SHP77 treated with DMSO at 0.1 percent for 48 hours (cell line): ENCODE measurements around the gene DNAJC8.

Experiments
- DNase-seq: peaks from one replicate; lab custom pipeline; 2025; lab: John Stamatoyannopoulos, UW

Gene DNAJC8

DNA sequence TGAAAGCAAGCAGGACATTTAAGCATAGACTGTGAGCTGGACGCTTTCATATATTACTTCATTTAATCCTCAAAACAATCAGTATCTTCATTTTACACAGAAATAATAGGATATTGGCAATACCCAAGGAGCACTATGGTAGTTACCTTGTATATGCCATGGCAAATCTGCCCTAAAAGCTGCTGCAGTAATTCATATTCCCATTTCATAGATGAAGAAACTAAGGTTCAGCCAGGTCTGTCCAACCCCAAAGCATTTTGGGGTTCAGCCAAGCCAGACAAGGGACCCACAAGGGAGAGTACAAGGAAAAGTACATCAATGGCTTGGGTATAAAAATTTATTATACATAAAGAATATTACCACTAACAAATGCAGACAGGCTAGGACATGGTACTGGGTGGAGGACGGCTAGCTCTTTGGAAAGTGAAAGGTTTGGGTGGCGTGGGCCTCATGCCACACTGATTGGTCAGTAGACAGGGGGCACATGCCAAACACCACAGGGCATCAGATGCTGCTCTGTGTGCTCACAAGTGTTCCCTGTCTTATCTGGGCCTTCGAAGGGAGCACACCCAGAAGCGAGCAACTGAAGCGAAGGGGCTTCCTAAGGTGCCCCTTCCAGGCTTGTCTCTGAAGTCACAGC, 32.5 kb downstream of the DNAJC8 start:
- DNase-seq: no peak

DNA sequence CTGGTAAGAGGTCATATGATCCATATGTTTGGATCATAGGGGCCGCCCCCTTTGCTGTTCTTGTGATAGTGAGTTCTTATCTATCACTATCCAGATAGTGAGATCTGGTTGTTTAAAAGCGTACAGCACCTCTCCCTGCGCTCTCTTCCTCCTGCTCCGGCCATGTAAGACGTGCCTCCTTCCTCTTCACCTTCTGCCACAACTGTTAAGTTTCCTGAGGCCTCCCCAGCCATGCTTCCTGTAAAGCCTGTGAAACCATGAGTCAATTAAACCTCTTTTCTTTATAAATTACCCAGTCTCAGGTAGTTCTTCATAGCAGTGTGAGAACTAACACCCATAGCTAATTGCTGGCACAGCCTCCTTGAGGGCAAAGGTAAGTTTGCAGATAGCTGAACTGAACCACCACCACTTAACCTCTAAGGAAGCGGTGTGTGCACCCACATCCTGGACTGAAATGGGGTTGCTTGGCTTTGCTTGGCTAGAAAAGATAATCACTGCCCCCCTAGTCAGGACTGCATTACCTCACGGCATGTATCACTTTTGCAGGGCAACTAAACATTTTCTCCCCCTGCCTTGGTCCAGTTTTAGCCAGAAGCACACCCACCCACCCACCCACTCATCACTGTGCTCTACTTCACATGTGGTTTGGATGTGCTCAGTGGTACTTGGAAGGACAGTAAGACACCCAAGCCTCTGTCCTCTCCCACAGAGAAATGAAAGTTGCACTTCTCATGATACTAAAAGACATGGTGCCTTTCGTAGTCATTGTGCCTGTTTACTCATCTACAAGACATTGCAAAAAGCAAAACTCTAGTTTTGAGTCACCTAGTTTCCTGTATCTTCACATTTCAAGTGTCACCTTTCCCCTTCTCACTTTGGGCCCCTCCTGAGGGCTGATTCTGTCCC, 33.2 kb downstream of the DNAJC8 start:
- no peak for DNase-seq

- DNase-seq: no peak
Observed at GRCh38 chr1:28197682-28198415, 35.0 kb downstream of the DNAJC8 start.

- DNase-seq: no peak
Observed at GRCh38 chr1:28196330-28196729, 36.5 kb downstream of the DNAJC8 start.

DNA sequence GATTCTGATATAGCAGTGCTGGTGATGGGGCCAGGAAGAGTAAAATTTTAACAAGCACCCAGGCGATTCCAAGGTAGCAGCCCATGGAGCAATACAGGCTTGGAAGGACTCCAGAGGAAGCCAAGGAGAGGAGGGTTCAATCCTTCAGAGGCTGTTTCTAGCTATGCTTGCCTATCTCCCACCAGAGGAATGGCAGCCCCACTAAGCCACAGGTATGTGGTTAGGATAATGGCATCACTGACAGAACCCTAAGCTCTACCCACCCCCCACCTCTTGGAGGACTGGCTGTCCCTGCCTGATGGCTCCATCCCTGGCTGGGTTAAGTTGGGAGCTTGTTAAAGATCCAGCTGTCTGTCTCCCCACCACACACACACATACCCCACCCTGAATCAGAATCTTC, 37.0 kb downstream of the DNAJC8 start:
- no peak for DNase-seq

GRCh38 chr1:28194326-28195035, 38.3 kb downstream of the DNAJC8 start:
- DNase-seq: no peak

GRCh38 chr1:28193701-28194161, 39.1 kb downstream of the DNAJC8 start:
- DNase-seq: no peak

- DNase-seq: no peak
Observed at GRCh38 chr1:28190996-28191645, 41.7 kb downstream of the DNAJC8 start.

DNA sequence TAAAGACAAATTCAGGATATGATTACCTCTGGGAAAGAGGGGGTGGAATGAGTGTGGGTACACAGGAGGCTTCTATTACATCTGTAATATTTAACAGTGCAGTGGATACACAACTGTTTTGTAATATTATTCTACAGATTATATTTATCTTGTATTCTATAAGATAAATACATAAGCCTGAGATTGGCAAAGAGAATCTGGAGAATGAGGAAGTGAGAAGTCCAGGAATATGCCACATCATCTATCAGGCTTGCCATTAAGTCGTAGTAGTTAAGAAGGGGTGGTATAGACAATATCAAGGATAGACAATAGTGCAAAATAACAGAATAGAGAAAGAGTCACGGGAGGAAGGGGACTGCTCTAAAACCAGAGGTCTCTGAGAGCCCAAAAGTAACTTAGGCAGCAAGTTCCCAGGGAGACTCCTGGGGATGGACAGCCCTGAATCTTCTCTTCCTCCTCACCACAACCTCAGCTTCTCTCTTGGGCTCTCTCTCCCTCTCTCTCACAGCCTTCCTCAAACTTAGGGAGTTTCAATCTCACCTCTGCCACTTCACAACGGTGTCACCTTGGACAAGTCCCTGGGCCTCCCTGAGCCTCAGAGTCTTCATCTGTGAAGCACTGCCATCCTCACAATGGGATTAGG, 42.4 kb downstream of the DNAJC8 start:
- no peak for DNase-seq

DNA sequence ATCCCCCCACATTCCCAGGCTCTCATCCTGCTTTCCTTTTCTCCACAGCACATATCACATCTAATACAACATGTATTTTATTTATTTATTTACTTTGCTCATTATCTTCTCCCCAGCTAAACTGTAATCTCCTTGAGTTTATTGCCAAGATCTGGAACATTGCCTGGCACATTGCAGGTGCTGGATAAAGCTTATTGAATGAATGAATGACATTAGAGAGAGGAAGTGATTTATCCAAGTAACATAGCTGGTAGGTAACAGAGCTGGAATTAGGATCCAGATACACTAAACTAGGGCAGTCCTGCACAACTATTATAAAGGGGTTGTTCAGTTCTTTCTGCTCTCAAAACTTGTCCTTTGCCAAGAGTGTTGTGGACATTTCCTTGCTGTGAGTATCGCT, 47.8 kb downstream of the DNAJC8 start:
- DNase-seq: no peak

- no peak for DNase-seq
Observed at GRCh38 chr1:28180306-28181305, 52.2 kb downstream of the DNAJC8 start.

GRCh38 chr1:28178690-28179485, 53.9 kb downstream of the DNAJC8 start:
- no peak for DNase-seq

DNA sequence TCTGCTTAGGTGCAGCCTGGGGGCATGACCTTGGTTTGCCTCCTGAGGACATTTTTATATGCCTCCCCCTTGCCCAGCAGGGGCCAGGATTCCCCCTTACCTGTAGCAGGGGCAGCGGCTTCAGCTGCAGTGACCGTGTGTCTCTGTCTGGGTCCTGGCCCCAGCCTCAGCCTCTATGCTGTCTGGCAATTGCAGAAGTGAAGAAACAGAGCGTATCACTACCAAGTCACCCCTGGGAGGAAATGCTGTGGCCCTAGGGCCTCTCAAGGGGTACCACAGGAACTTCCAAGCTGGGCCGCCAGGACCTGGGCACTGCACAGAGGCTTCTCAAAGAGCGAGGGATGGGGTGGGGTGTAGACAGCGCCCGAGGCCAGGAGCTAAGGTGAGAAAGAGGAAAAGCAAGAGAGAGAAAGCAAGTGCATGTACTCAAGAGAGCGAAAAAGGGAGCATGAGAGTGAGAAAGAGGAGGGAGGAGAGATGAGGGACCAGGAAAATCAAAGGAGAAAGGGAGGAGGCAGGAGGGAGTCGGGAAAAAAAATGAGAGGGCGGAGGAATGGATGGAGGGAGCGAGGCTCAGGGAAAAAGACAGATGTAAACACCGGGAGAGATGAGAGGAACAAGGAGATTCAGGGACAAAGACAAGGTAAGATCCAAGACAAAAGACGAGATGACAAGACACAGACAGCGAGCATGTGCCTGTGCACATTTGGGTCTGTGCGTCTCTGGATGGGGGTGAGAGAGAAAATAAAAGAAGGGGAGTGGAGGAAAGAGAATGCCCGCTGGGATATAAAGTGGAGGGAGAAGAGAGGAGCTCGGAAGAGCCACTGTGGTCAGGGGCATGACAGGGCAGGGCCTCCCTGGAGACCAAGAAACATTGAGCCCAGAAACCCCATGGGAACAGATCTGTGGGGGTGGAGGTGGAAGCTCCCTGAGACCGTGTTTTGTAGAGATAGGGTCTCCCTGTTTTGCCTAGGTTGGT, 56.0 kb downstream of the DNAJC8 start, which contains the start of gene PTAFR:
Gene PTAFR (minus strand): TSS at position 199 of the 979 bp plus-strand sequence. CDS start 25,669 bp downstream, outside the sequence.
- DNase-seq: no peak

DNA sequence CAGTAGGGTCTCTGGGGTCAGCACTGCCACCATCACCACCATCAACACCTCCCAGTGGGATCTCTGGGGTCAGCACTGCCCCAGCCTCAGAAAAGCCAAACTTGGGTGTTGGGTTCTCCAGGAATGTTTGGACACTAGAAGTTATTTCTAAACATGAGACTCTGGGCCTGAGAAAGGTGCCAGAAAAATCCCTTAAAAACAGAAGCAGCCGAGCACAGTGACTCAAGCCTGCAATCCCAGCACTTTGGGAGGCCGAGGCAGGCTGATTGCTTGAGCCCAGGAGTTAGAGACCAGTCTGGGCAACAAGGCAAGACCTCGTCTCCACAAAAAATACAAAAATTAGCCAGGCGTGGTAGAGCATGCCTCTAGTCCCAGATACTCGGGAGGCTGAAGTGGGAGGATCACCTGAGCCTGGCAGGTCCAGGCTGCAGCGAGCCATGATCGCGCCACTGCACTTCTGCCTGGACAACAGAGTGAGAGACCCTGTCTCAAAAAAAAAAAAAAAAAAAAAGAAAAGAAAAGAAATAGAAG, 56.8 kb downstream of the DNAJC8 start:
- no peak for DNase-seq

DNA sequence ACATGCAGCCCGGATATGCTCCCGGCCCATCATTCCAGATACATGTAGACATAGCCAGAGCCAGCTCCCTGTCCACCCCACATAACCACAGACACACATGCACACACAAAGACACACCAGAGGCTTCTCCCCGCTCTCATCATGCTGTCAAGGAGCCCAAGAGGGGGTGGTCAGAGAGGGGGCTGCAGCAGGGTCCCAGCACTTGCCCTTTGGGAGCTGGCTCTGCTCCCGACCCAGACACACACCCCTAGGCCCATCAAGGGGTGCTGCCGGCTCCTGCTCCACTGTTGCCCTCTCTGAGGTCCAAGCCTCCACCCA, 58.9 kb downstream of the DNAJC8 start:
- DNase-seq: no peak

DNA sequence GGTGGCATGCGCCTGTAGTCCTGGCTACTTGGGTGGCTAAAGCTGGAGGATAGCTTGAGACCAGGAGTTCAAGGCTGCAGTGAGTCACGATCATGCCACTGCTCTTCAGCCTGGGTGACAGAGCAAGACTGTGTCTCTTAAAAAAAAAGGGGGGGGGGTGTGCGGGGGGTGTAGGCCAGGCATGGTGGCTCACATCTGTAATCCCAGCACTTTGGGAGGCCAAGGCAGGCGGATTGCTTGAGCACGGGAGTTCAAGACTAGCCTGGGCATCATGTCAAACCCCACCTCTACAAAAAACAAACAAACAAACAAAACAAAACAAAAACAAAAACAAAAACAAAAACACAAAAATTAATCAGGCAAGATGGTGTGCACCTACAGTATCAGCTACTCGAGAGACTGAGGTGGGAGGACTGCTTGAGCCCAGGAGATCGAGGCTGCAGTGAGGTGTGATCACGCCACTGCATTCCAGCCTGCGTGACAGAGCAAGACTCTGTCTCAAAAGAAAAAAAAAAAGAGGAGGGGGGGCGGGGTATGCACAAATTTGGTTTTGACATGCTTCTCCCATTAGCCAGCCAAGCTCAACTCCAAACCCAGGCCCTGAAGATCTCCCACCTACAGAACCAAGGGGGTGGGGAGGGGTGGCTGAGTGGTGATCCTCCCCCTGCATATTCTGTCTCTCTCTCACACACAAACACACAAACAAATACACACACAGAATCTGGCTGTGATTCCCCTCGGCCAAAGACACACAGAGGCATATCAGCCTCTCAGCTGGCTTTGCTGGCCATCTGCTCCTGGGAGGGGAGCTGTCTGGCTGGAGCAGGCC, 59.5 kb downstream of the DNAJC8 start:
- DNase-seq: no peak
